NOMO-1 (cell line): ENCODE measurements around the gene MUC4.
"Not testable (repeated sequence)": the region's sequence is repeated elsewhere in the genome, so short reads cannot be mapped to it uniquely, and the experiment has no call there.

Experiments used
- DNase-seq, 2 experiments: peaks; one replicate each; lab custom pipeline; 2025; ENCODE audit not compliant: unreplicated experiment in 2 of 2; lab: John Stamatoyannopoulos, UW

MUC4 gene

DNA sequence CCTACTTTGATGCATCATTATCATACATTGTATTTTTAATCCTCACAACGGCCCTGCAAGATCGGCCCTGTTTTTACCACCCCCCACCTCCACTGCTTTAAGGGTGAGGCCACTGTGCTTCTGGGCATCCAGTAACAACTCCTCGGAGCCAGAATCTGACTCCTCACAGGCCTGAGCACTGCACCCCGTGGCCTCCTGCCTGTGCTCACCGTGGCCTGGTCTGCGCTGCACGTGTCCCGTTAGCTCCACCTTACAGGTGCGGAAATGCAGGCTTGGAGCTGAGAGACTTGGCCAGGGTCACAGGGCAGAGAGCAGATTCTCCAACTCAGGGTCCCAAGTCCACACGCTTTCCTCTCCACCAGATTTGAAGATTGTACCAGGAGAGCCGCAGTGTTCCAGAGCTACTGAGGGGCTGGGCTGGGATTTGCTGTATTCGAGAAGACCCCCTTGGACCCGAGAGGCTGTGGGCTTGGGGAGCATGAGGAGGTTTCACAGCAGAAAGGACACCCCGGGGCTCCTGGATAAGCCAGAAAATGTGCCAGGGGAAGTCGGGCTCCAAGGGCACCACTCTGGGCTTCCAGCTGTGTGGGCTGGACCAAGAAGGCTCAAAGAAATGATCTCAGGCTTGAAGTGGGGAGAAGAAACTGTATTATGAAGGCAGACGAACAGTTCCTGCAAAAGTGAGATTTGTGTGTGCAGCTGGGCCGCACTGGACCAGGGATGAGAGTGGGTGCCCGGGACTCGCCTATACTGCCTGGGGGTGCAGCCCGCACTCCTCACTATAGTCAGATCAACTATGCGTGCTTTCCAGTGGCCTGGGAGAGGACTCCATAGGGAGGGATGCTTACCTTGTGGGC lies 89.4 kb downstream of the MUC4 start:
- not testable (repeated sequence) for DNase-seq

DNA sequence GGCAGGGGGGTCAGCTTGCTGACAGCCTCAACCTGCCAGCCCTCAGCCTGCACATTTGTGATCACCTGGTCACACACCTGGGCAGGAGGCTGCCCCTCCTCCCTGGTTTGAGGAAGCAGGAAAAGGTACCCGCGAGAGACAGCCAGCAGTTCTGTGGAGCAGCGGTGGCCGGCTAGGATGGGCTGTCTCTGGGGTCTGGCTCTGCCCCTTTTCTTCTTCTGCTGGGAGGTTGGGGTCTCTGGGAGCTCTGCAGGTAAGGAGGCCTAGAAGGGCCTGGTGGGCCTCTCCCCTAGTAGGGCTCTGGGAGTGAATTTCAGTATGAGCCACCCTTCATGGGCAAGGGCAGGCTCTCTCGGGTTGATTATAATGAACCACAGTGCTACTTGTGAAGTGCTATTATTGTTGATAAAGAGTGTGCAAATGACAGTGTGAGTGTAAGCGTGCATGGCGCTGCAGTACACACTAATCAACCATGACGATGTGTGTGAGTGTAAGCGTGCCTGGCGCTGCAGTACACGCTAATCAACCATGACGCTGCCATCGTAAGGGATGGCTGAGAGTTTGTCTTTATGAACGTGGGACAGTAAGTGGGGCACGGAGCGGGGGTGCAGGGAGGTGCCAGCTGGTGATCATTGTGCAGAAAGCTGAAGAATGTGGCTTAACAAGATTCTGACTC lies 90.8 kb downstream of the MUC4 start, which contains the start of gene MUC20:
Gene MUC20 (plus strand): TSS at position 148 of the 676 bp plus-strand sequence. CDS start 30 bp downstream, at position 178.
- not testable (repeated sequence) for DNase-seq

DNA sequence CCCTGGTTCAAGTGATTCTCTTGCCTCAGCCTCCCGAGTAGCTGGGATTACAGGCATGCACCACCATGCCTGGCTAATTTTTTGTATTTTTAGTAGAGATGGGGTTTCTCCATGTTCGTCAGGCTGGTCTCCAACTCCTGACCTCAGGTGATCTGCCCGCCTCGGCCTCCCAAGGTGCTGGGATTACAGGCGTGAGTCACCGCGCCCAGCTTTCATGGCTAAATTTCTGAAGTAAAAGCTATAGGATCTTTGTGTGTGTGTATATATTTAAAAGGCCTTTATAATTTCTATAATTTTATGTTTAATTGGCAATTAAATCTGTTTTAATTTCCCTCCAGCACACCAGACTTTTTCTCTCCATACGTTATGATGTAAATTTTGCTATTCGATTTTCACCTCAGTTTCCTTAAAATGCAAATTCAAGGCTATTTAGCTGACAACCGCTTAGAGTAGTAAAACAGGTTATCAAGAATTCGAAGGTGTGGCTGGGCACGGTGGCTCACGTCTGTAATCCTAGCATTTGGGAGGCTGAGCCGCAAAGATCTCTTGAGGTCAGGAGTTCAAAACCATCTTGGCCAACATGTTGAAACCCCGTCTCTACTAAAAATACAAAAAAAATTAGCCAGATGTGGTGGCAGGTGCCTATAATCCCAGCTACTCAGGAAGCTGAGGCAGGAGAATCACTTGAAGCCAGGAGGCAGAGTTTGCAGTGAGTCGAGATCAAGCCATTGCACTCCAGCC lies 92.0 kb downstream of the MUC4 start:
- DNase-seq, result not testable (repeated sequence)

- DNase-seq, result no peak
These were observed 93.2 kb downstream of the MUC4 start for GRCh38 chr3:195718477-195718984.

GRCh38 chr3:195717852-195718476 lies 93.8 kb downstream of the MUC4 start:
- DNase-seq, result no peak

DNA sequence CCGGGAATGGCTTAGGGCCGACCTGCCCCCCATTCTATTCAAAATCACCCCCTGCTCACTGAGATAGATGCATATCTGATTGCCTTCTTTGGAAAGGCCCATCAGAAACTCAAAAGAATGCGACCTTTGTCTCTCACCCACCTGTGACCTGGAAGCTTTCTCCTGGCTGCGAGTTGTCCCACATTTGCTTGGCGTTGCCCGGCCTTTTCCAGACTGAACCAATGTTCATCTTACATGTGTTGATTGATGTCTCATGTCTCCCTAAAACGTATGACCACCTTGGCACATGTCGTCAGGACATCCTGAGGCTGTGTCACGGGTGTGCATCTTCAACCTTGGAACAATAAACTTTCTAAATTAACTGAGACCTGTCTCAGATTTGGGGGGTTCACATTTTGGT lies 94.3 kb downstream of the MUC4 start:
- no peak for DNase-seq

- DNase-seq, result no peak
These were observed 96.0 kb downstream of the MUC4 start for GRCh38 chr3:195715583-195716266.

- DNase-seq, result no peak
These were observed 96.6 kb downstream of the MUC4 start for GRCh38 chr3:195715134-195715533.

DNA sequence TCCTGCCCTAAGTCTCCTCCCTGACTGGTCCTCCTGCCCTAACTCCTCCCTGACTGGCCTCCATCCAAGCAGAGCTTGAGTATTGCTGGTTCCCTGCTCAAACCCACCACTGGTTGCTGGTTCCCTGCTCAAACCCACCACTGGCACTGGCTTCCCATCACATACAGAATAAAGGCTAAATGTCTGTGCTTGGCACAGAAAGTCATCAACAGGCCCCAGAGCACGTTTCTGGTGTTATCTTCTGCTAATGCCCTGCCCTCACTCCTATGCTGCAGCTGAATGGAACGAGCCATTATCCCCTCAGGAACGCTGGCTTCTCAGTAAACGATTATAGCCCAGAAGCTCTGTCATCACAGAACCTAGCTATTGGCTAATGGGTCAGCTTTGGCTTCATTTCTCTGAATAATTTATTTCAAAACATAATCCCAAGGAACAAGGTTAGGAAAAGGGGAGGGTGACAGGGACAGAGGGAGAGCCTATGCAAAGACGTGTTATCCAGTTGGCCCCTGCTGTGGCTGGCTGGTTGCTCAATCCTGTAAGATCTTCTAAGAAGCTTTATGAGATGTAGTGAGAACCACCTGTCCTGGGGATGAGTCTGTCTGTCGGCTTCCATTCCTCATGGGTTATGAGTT lies 97.2 kb downstream of the MUC4 start:
- no peak for DNase-seq

DNA sequence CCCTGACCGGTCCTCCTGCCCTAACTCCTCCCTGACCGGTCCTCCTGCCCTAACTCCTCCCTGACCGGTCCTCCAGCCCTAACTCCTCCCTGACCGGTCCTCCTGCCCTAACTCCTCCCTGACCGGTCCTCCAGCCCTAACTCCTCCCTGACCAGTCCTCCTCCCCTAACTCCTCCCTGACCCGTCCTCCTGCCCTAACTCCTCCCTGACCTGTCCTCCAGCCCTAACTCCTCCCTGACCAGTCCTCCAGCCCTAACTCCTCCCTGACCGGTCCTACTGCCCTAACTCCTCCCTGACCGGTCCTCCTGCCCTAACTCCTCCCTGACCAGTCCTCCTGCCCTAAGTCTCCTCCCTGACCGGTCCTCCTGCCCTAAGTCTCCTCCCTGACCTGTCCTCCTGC lies 98.6 kb downstream of the MUC4 start:
- DNase-seq, result not testable (repeated sequence)

- not testable (repeated sequence) for DNase-seq
These were observed 99.2 kb downstream of the MUC4 start for GRCh38 chr3:195712535-195712910.

DNA sequence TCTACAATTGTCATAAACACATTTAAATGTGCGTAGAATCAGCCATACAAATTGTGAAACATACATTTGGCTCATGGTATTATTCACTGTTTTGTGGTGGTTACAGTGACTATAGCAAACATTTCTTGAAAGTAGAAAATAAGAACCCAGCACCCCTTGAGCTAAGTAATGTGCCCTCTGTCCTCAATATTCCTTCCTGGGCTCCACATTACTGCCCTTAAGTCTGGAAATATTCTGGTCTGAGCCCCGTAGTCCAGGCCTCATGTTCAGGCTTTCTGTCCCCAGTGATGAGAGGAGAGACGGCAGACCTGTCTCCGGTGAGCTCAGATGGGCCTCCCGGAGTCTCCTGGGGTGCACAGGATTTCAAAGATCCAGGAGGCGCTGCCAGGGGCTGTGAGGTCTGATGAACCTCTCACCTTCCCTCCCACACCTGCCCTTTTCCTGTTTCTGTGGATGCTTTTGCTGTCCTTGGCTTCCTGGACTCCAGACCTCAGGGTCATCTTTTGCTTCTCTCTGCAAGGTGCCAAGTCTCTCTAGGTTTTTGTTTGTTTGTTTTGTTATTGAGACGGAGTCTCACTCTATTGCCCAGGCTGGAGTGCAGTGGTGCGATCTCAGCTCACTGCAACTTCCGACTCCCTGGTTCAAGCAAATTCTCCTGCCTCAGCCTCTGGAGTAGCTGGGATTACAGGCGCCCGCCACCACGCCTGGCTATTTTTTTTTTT lies 99.8 kb downstream of the MUC4 start:
- DNase-seq, result no peak

DNA sequence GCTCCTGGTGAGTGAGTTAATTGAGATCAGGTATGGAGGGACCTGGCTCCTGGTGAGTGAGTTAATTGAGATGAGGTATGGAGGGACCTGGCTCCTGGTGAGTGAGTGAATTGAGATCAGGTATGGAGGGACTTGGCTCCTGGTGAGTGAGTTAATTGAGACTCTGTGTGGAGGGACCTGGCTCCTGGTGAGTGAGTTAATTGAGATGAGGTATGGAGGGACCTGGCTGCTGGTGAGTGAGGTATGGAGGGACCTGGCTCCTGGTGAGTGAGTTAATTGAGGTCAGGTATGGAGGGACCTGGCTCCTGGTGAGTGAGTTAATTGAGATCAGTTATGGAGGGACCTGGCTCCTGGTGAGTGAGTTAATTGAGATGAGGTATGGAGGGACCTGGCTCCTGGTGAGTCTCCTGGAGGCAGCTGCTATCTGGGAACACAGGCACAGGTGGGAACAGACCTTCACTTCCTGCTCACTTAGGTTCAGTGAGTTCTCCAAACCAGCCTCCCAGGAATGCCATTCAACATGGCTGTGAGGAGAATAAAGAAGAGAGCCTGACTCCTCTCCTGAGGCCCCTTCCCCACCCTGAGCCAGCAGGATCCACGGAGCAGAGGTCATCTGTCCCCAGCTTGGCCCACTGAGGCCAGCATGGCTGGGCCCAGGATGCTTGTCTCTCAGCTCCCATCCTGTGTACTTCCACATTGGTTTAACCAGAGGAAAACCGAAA lies 100.5 kb downstream of the MUC4 start:
- not testable (repeated sequence) for DNase-seq

- DNase-seq, result not testable (repeated sequence)
These were observed 101.4 kb downstream of the MUC4 start for GRCh38 chr3:195710126-195710905.

DNA sequence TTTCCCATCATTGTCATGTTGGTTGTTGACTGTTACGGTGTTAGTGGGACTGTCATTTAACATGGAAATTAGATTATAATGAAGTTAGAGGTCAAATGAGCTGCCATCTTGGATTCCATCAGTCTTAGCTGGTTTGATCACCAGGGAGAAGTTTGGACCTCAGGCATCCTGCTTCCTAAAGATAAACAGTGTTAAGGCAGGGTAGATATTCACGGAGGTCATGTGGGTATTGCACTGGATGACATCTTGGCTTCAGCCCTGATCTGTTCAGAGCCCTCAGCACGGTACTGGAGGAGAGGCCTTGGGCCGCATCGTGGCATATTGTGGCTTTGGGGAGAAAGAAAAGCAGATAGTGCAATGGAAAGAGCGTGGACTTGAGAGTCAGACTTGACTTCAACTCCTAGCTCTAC lies 102.0 kb downstream of the MUC4 start:
- no peak for DNase-seq

DNA sequence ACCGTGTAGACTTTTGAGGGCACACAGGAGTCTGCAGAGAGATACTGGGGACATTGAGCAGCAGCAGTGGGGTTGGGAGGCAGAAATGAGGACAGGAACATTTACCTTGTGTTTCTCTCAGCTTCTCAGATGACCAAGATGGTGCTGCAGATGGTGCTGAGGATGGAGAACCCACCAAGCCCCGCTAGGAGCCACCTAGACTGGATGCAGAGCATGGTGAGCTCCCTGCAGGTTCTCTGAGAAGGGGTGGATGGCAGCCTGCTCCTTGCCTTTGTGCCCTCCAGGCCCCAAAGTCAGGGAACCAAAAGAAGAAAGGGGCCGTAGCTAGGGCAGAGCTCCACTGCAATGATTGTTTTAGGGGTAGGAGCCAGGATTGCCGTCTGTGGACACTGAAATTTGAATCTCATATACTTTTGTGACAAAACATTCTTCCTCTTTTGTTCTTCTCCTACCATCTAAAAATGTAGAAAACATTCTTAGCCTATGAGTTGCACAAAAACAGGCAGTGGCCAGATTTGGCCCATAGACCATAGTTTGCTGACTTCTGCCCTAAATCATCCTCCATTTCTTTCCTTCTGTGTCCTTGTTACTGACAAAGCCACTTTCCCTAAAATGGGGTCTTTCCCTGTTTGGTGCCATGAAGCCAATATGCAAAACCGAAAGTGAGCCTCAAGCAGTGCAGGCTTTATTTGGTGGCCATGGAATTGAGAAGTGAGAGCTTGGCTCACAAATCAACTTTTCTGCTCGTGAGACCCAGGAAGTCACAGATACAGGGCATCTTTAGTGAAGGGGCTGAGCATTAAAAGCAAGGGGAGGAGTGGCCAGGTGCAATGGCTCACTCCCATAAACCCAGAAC lies 102.9 kb downstream of the MUC4 start:
- no peak for DNase-seq

DNA sequence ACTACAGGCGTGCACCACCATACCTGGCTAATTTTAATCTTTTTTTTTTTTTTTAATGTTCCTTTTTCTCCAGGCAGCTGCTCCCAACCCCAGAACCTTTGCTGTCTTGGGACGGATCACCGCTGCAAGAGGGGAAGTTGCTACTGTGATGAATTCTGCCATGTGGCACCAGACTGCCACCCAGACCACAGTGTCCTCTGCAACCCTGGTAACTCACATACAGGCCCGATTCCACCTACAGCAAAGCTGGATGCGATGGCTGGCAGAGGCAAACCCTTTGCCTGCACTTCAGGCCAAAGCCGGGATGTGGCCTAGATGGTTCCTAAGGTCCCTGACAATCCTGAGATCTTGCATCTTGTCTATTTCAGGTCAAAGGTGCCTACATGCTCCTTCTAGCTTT lies 103.7 kb downstream of the MUC4 start:
- no peak for DNase-seq
